ENCODE measurements around the gene INS.

The INS gene

DNA sequence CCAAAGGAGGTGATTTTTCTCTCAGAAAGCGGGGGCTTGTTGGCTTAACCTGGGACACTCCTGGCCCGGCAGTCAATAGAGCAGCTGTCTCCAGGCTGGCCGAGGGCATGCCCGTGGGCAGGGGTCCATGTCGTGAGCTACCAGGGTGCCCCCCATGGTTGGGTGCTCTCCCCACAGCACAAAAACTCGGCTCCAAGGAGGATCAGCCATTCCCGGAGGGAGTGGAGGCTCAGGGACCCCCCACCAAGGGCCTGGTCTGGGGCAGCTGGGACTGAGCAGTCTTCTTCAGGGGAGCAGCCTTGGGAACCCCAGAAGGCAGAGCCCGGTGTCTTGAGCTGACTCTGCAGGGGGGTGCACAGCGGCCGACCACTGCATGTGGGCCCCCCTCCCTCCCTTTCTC is 31.4 kb upstream of the INS start:
- no peak overlapping the region for H3K4me3 ChIP-seq (ENCODE audit: low read depth, low read length)
- TF ChIP-seq, protein P1, sequence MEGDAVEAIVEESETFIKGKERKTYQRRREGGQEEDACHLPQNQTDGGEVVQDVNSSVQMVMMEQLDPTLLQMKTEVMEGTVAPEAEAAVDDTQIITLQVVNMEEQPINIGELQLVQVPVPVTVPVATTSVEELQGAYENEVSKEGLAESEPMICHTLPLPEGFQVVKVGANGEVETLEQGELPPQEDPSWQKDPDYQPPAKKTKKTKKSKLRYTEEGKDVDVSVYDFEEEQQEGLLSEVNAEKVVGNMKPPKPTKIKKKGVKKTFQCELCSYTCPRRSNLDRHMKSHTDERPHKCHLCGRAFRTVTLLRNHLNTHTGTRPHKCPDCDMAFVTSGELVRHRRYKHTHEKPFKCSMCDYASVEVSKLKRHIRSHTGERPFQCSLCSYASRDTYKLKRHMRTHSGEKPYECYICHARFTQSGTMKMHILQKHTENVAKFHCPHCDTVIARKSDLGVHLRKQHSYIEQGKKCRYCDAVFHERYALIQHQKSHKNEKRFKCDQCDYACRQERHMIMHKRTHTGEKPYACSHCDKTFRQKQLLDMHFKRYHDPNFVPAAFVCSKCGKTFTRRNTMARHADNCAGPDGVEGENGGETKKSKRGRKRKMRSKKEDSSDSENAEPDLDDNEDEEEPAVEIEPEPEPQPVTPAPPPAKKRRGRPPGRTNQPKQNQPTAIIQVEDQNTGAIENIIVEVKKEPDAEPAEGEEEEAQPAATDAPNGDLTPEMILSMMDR (IDR thresholded peaks at IDR 0.05; ENCODE audit: low read depth, low read length), result no peak

DNA sequence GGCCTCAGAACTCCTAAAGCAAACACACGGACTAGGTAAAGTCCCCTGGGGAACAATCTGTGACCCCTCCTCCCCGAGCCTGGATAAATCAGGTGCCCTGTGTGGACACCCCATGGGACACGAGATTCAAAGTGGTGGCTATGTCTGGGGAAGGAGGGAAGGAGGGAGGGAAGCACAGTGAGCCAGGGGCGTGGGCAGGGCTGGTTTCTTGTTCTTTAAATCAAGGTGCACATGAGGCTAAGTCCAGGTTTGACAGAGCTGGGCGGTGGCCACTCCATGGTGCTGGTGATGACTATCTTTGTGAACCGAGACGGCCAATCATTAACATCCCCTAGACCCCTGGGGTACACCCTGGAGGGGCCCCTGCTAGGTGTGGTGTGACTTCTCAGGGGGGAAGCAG is 30.9 kb upstream of the INS start:
- TF ChIP-seq, protein P1 (IDR thresholded peaks at IDR 0.05; ENCODE audit: low read depth, low read length), result no peak

DNA sequence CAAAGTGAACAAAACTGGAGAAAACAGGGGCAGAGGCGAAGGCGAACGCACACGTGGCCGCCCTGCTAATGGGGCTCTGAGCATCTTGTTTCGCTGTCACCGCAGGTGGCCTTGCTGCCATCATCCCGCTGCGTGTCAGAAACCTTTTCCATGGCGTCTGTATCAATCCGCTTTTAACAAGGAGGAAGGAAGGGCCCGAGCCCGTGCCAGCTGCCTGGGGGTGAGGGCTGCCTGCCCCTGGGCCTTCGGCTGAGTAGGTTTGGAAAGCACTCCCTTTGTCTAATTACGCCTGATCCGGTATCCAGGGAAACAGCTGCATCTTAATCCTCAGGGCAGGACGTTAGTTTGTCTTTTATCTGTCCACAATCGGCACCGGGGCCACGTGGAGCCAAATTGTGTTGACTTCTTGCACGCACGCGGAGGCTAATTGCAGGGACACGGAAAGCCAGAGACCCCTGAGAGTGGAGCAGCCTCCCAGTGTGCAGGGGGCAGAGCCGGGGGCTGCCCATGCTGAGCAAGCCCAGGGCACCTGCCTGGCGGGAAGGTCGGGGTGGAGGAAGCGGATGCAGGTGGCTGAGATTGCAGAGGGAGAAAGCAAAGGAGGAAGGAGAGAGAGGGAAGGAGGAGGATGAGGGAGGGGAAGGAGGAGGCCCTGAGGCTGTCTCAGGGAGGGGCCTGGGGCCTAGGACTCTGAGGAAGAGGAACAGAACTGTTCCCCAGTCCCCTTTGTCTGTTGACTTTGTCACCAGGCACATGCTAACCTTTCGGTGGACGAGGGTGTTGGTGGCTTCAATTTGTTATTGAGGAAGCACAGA is 29.9 kb upstream of the INS start:
- no peak overlapping the region for H3K4me3 ChIP-seq (ENCODE audit: low read depth, low read length)
- TF ChIP-seq, protein P1 (IDR thresholded peaks at IDR 0.05; ENCODE audit: low read depth, low read length), result no peak

More for the DNA sequence above, 30.9 kb upstream of the INS start:
- H3K4me3 ChIP-seq (ENCODE audit: low read depth, low read length), result no peak overlapping the region

DNA sequence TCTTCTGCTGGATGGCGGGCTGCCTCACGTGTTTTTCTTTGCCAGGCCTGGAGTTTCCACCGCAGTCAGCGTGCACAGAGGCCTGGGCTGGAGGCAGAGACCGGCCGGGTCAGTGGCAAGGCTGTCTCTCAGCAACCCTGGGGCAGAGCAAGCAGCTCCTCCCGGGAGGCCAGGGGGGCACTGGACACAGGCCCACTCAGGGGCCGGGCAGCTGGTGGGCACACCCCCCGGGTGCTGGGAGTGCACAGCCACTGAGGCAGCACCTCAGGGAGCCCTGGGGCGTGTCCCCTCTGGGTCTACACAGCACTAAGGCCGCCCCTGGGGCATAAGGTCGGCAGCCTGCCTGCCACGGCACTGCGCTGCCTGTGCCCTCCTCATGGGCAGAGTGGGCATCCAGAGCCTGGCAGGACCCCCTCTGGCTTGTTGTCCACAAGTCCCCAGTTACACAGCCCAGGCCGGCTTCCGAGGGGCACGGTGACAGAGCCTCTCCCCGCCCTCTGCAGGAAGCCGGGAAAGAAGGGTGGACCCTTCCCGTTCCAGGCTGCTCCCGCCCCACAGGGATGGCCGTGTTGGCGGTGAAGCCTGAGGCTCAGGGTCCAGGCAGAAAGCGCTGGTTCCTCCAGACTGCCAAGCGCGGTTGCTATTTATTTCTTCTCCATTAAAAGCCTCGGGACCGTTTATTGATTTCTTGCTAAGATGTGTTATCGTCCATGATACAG is 29.1 kb upstream of the INS start:
- TF ChIP-seq, protein P1 (IDR thresholded peaks at IDR 0.05; ENCODE audit: low read depth, low read length), result no peak
- no peak overlapping the region for H3K4me3 ChIP-seq (ENCODE audit: low read depth, low read length)

GRCh38 chr11:2188745-2189144 is 27.7 kb upstream of the INS start:
- TF ChIP-seq, protein P1 (IDR thresholded peaks at IDR 0.05; ENCODE audit: low read depth, low read length), result no peak
- no peak overlapping the region for H3K4me3 ChIP-seq (ENCODE audit: low read depth, low read length)

GRCh38 chr11:2187280-2187707 is 26.3 kb upstream of the INS start:
- H3K4me3 ChIP-seq (ENCODE audit: low read depth, low read length), result no peak overlapping the region
- TF ChIP-seq, protein P1 (IDR thresholded peaks at IDR 0.05; ENCODE audit: low read depth, low read length), result no peak

Measured in WI38 (cell line).